ENCODE data around the gene TMEM163. TPM values are rescaled to one million over a fixed set of nuclear protein-coding genes. Genes with fewer than 3 reads are reported as not detected.

TMEM163 gene
- total RNA-seq, 2 donors from 2014 or later = 0.24 TPM; not detected in 1

- Mint-ChIP-seq H3K36me3 (ENCODE audit: low read depth) (no peaks in the 10 kb centered on the region), H3K9me3 (no peaks in the 10 kb centered on the region), H3K27ac (no peak overlapping the region), H3K27me3 (ENCODE audit: insufficient read depth) (peaks cover 11% of the 10 kb centered on the region), H3K4me3 (no peak overlapping the region), H3K4me1 (no peaks in the 10 kb centered on the region)
- Histone ChIP-seq H3K27ac (ENCODE audit: low read depth, low read length) (no peak overlapping the region), H3K4me1 (ENCODE audit: control insufficient read depth, insufficient read depth, low read length) (no peaks in the 10 kb centered on the region), H3K36me3 (ENCODE audit: control insufficient read depth, insufficient read depth, low read length) (no peaks in the 10 kb centered on the region), H3K9me3 (ENCODE audit: control insufficient read depth, low read length) (no peaks in the 10 kb centered on the region), H3K9ac (ENCODE audit: extremely low read depth, low read length, poor library complexity, severe bottlenecking) (no peak overlapping the region), H3K4me3 (ENCODE audit: low read length) (no peak overlapping the region), H3K27me3 (ENCODE audit: control insufficient read depth, insufficient read depth, low read length, poor library complexity, severe bottlenecking) (no peaks in the 10 kb centered on the region)
- no peak for DNase-seq
- TF ChIP-seq CTCF (conservative IDR thresholded peaks at IDR 0.05) = no peak
- WGBS, 2 experiments (ENCODE audit: insufficient coverage in 1 of 2, insufficient read length in 1 of 2) = 89% methylated on average over 3 of the region's 3 CpGs; no CpG with 5 or more reads in 1 of the 2 experiments
Measured at GRCh38 chr2:134689315-134689714, 29.5 kb downstream of the TMEM163 start.

- DNase-seq = no peak
- 82 to 90% methylated on average over 3 of the region's 3 CpGs for WGBS, 2 experiments (ENCODE audit: insufficient coverage in 1 of 2, insufficient read length in 1 of 2)
Measured at GRCh38 chr2:134685967-134686366, 32.8 kb downstream of the TMEM163 start.

GRCh38 chr2:134683561-134684112, 35.2 kb downstream of the TMEM163 start:
- Mint-ChIP-seq H3K36me3 (ENCODE audit: low read depth) (no peaks in the 10 kb centered on the region), H3K27me3 (ENCODE audit: insufficient read depth) (peaks cover 12% of the 10 kb centered on the region), H3K27ac (no peak overlapping the region), H3K4me1 (peaks cover 3% of the 10 kb centered on the region), H3K9me3 (no peaks in the 10 kb centered on the region), H3K4me3 (no peak overlapping the region)
- no peak for TF ChIP-seq CTCF (conservative IDR thresholded peaks at IDR 0.05)
- H3K27ac ChIP-seq (ENCODE audit: low read depth, low read length) = no peak overlapping the region
- no peaks in the 10 kb centered on the region for H3K36me3 ChIP-seq (ENCODE audit: control insufficient read depth, insufficient read depth, low read length)
- WGBS, 2 experiments (ENCODE audit: insufficient coverage in 1 of 2, insufficient read length in 1 of 2) = 90 to 92% methylated on average over 2 of the region's 2 CpGs
- no peak overlapping the region for H3K4me3 ChIP-seq (ENCODE audit: low read length)
- no peaks in the 10 kb centered on the region for H3K4me1 ChIP-seq (ENCODE audit: control insufficient read depth, insufficient read depth, low read length)
- H3K9ac ChIP-seq (ENCODE audit: extremely low read depth, low read length, poor library complexity, severe bottlenecking) = no peak overlapping the region
- peaks cover 8% of the 10 kb centered on the region for H3K27me3 ChIP-seq (ENCODE audit: control insufficient read depth, insufficient read depth, low read length, poor library complexity, severe bottlenecking)
- no peak for DNase-seq
- no peaks in the 10 kb centered on the region for H3K9me3 ChIP-seq (ENCODE audit: control insufficient read depth, low read length)

More at GRCh38 chr2:134685967-134686366, 32.8 kb downstream of the TMEM163 start:
- TF ChIP-seq CTCF (conservative IDR thresholded peaks at IDR 0.05) = no peak
- Histone ChIP-seq H3K4me1 (ENCODE audit: control insufficient read depth, insufficient read depth, low read length) (no peaks in the 10 kb centered on the region), H3K27me3 (ENCODE audit: control insufficient read depth, insufficient read depth, low read length, poor library complexity, severe bottlenecking) (peaks cover 5% of the 10 kb centered on the region), H3K9ac (ENCODE audit: extremely low read depth, low read length, poor library complexity, severe bottlenecking) (no peak overlapping the region), H3K27ac (ENCODE audit: low read depth, low read length) (no peak overlapping the region), H3K4me3 (ENCODE audit: low read length) (no peak overlapping the region), H3K9me3 (ENCODE audit: control insufficient read depth, low read length) (no peaks in the 10 kb centered on the region), H3K36me3 (ENCODE audit: control insufficient read depth, insufficient read depth, low read length) (no peaks in the 10 kb centered on the region)
- H3K36me3 Mint-ChIP-seq (ENCODE audit: low read depth) = no peaks in the 10 kb centered on the region
- no peaks in the 10 kb centered on the region for H3K9me3 Mint-ChIP-seq
- H3K4me3 Mint-ChIP-seq = no peak overlapping the region
- H3K27me3 Mint-ChIP-seq (ENCODE audit: insufficient read depth) = peaks cover 10% of the 10 kb centered on the region
- no peaks in the 10 kb centered on the region for H3K4me1 Mint-ChIP-seq
- no peak overlapping the region for H3K27ac Mint-ChIP-seq
